B cell (primary cell): Measurements from ENCODE around the gene KCNJ14. TPM values are rescaled to one million over a fixed set of nuclear protein-coding genes. Genes with fewer than 3 reads are reported as not detected.

Source experiments
- ATAC-seq: fragments of 200-7000 bp; cut with Tn5 transposase; one replicate; pipeline ENCODE4 v1.10.0; 2021; ENCODE audit warnings: low read depth, mild to moderate bottlenecking, moderate number of reproducible peaks, moderate library complexity
- CTCF ChIA-PET: fragments of 350-600 bp; sonication (Branson Sonifier 250); formaldehyde crosslinking; loops from one replicate; lab custom pipeline; 2021; ENCODE audit warnings: antibody characterized with exemption, inconsistent platforms; lab: Charles Lee
- POLR2A ChIA-PET: fragments of 350-600 bp; sonication (Branson Sonifier 250); formaldehyde crosslinking; loops from one replicate; lab custom pipeline; 2021; ENCODE audit warnings: antibody characterized with exemption; lab: Charles Lee
- DNase-seq: peaks from one replicate; pipeline ENCODE4 v3.0.0; 2013
- H2AFZ ChIP-seq: 2 replicates; pipeline ENCODE4 v1.6.1; 2012; ENCODE audit warnings: mild to moderate bottlenecking, low read depth, low read length; ENCODE audit not compliant: insufficient read depth, poor library complexity, severe bottlenecking
- H3K27ac ChIP-seq, 2 donors: 1 replicate in 1 of 2; 2 replicates in 1 of 2; pipeline ENCODE4 v1.5.1; 2012 to 2013; ENCODE audit warnings: low read length in 2 of 2, mild to moderate bottlenecking in 2 of 2, moderate library complexity in 1 of 2
- H3K27me3 ChIP-seq, 4 experiments: fragments of 200-600 bp in 1 of 4; sonication (generic) in 1 of 4; replicated peaks in 1 of 4; 1 replicate in 2 of 4; 2 replicates in 2 of 4; pipeline versions ENCODE4 v1.6.1 to v1.7.0; 2013 to 2016; ENCODE audit warnings: low read length in 3 of 4, mild to moderate bottlenecking in 2 of 4, mixed read lengths in 1 of 4, moderate library complexity in 1 of 4; ENCODE audit not compliant: insufficient read depth in 4 of 4, control insufficient read depth in 3 of 4; ENCODE audit errors: control extremely low read depth in 1 of 4
- H3K36me3 ChIP-seq, 2 experiments: replicated peaks in 1 of 2; 1 replicate in 1 of 2; 2 replicates in 1 of 2; pipeline versions ENCODE4 v1.6.1 to v1.7.1; 2013; ENCODE audit warnings: low read length in 1 of 2; ENCODE audit not compliant: insufficient read depth in 2 of 2, control insufficient read depth in 1 of 2; ENCODE audit errors: control extremely low read depth in 1 of 2, extremely low read depth in 1 of 2
- H3K4me1 ChIP-seq, 2 donors: fragments of 200-600 bp in 1 of 2; sonication (generic) in 1 of 2; 1 replicate in 1 of 2; 2 replicates in 1 of 2; pipeline versions ENCODE4 v1.5.1 to v1.6.1; 2013 to 2017; ENCODE audit warnings: low read length in 2 of 2; ENCODE audit not compliant: control insufficient read depth in 2 of 2, insufficient read depth in 2 of 2
- H3K4me2 ChIP-seq: replicated peaks from 2 replicates; pipeline ENCODE3; 2012; ENCODE audit warnings: mild to moderate bottlenecking, low read depth, low read length; ENCODE audit not compliant: poor library complexity, severe bottlenecking
- H3K4me3 ChIP-seq, 5 experiments: fragments of 200-600 bp in 1 of 5; sonication (generic) in 1 of 5; 1 replicate in 3 of 5; 2 replicates in 2 of 5; pipeline versions ENCODE4 v1.5.1 to v1.7.0; 2011 to 2016; ENCODE audit warnings: low read length in 4 of 5, mild to moderate bottlenecking in 4 of 5, low read depth in 2 of 5, control low read depth in 1 of 5, moderate library complexity in 1 of 5; ENCODE audit not compliant: insufficient read depth in 1 of 5; ENCODE audit errors: control extremely low read depth in 1 of 5, extremely low read depth in 1 of 5
- H3K79me2 ChIP-seq: fragments of 200-600 bp; sonication (generic); one replicate; pipeline ENCODE4 v1.6.0; 2016; ENCODE audit warnings: low read length; ENCODE audit not compliant: control insufficient read depth, insufficient read depth
- H3K9ac ChIP-seq: fragments of 200-600 bp; sonication (generic); 2 replicates; pipeline ENCODE4 v1.6.1; 2017; ENCODE audit warnings: mild to moderate bottlenecking, low read length, moderate library complexity
- H3K9me3 ChIP-seq, 3 donors: one replicate each; pipeline versions ENCODE4 v1.6.1 to v1.7.1; 2013; ENCODE audit warnings: low read length in 2 of 3; ENCODE audit not compliant: control insufficient read depth in 2 of 3, insufficient read depth in 1 of 3; ENCODE audit errors: control extremely low read depth in 1 of 3
- H4K20me1 ChIP-seq: 2 replicates; pipeline ENCODE4 v1.6.0; 2012; ENCODE audit warnings: mild to moderate bottlenecking, low read length; ENCODE audit not compliant: insufficient read depth, control insufficient read depth, poor library complexity, severe bottlenecking
- H3K27ac Mint-ChIP-seq: one replicate; pipeline ENCODE4 v1.8.0; 2021; ENCODE audit warnings: mixed read lengths
- H3K27me3 Mint-ChIP-seq: one replicate; pipeline ENCODE4 v1.8.0; 2021; ENCODE audit warnings: mixed read lengths
- H3K4me1 Mint-ChIP-seq: one replicate; pipeline ENCODE4 v1.8.0; 2021; ENCODE audit warnings: mixed read lengths
- H3K4me3 Mint-ChIP-seq: one replicate; pipeline ENCODE4 v1.8.0; 2021; ENCODE audit warnings: mixed read lengths
- H3K9me3 Mint-ChIP-seq: one replicate; pipeline ENCODE4 v1.8.0; 2022; ENCODE audit warnings: mixed read lengths; ENCODE audit not compliant: insufficient read depth
- EZH2 ChIP-seq: IDR thresholded peaks from 2 replicates; pipeline ENCODE4 v1.6.1; 2012; ENCODE audit warnings: borderline replicate concordance, low read depth, mild to moderate bottlenecking, moderate library complexity, low read length; ENCODE audit not compliant: insufficient read depth, poor library complexity, severe bottlenecking
- WGBS: methylation state at CpG from one replicate; pipeline ENCODE4 v1.1.5; 2013; ENCODE audit warnings: missing lambda C conversion rate; ENCODE audit not compliant: insufficient coverage; 5-methylcytosine and 5-hydroxymethylcytosine counted together
- intact Hi-C: fragments of 100-400 bp; cut with micrococcal nuclease; formaldehyde crosslinking; loops from one replicate; pipeline ENCODE4 v1.10.0; 2022
- polyA plus RNA-seq: library from polyadenylated mRNA; depleted of rRNA; stranded (reverse); fragments of >200 nt; gene quantifications from 2 replicates; pipeline ENCODE4 v1.2.3, GENCODE V29; 2012
- total RNA-seq, 2 donors: library from RNA; stranded (reverse); fragments of 120-200 nt in 1 of 2; gene quantifications; 1 replicate in 1 of 2; 2 replicates in 1 of 2; pipeline versions ENCODE4 v1.2.3 to v1.2.4, GENCODE V29; 2013 to 2022
- TF ChIP-seq, protein P1 (sequence below): fragments of 200-600 bp; IDR thresholded peaks from one replicate; pipeline ENCODE4 v1.8.0; 2022; ENCODE audit warnings: antibody characterized with exemption, mild to moderate bottlenecking

KCNJ14 gene
- total and polyA plus RNA-seq, 2 donors (not counting 1 experiment from before 2014, with no cell fraction given) = 1.5 to 2.3 TPM

DNA sequence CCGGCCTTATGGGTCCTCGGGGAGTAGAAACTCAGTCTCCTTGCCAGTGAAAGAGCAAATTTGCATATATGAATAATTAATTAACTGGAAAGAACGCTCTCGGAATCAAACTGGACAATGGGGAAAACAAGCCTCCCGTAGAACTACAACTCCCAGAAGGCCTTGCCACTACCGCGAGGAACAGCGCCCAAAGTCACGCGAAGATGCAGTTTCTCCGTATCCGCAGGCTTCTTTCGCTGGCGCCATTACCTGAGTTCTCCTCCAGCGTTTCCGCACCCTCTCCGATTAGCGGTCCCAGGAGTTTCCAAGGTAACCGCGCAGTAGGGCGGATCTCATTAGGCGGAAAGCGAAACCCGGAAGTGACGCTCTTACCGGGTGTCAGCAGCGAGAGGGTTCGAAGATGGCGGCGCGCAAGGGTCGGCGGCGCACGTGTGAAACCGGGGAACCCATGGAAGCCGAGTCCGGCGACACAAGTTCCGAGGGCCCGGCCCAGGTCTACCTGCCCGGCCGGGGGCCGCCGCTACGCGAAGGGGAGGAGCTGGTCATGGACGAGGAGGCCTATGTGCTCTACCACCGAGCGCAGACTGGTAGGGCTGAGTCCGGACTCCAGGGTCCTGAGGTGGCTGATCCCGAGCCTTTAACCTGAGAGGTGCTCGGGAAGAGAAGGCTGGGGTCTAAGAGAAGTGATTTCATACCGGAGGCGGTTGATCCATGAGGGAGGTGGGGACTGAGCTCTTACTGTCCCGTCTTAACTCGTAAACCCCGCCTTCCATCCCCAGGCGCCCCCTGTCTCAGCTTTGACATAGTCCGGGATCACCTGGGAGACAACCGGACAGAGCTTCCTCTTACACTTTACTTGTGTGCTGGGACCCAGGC, 9.5 kb upstream of the KCNJ14 start, which contains the start of gene GRWD1:
Gene GRWD1 (plus strand): TSS at position 378 of the 876 bp plus-strand sequence. CDS start 23 bp downstream, at position 401.
- H3K4me1 Mint-ChIP-seq = peaks cover 40% of the 10 kb centered on the region
- Histone ChIP-seq H3K4me1 (peaks cover 22 to 27% of the 10 kb centered on the region in 2 donors), H3K27ac (peak within 1 kb of the TSS; percentile 88 to 91), H3K4me3 (peak within 1 kb of the TSS; percentile 64 to 99 (median 94)), H4K20me1 (no peaks in the 10 kb centered on the region), H3K36me3 (peaks cover 0 to 35% of the 10 kb centered on the region in 2 experiments), H2AFZ (peak within 1 kb of the TSS; percentile 98), H3K9me3 (peaks cover 0 to 21% (median 0%) of the 10 kb centered on the region in 3 donors), H3K4me2 (peak within 1 kb of the TSS; percentile 78), H3K79me2 (peaks cover 28% of the 10 kb centered on the region), H3K27me3 (peaks cover 0 to 24% (median 11%) of the 10 kb centered on the region in 4 experiments), H3K9ac (peak within 1 kb of the TSS; percentile 95)
- intact Hi-C loops = loop anchor here (1.0 kb wide), 7 partner anchors 23 to 173 kb away; partner anchors contain the start of genes CYTH2, KDELR1, RPL18 and SPHK2
- POLR2A ChIA-PET = interaction anchor here (1.2 kb wide), 1 partner anchor 24 kb away, joined by 3 read pairs; no protein-coding TSS in a partner anchor
- H3K27me3 Mint-ChIP-seq = peaks cover 22% of the 10 kb centered on the region
- TF ChIP-seq EZH2 = no peak
- TF ChIP-seq, protein P1, sequence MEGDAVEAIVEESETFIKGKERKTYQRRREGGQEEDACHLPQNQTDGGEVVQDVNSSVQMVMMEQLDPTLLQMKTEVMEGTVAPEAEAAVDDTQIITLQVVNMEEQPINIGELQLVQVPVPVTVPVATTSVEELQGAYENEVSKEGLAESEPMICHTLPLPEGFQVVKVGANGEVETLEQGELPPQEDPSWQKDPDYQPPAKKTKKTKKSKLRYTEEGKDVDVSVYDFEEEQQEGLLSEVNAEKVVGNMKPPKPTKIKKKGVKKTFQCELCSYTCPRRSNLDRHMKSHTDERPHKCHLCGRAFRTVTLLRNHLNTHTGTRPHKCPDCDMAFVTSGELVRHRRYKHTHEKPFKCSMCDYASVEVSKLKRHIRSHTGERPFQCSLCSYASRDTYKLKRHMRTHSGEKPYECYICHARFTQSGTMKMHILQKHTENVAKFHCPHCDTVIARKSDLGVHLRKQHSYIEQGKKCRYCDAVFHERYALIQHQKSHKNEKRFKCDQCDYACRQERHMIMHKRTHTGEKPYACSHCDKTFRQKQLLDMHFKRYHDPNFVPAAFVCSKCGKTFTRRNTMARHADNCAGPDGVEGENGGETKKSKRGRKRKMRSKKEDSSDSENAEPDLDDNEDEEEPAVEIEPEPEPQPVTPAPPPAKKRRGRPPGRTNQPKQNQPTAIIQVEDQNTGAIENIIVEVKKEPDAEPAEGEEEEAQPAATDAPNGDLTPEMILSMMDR = no peak
- H3K4me3 Mint-ChIP-seq = peak within 1 kb of the TSS; percentile 97
- H3K27ac Mint-ChIP-seq = peak within 1 kb of the TSS; percentile 98
- peak; percentile 87 for ATAC-seq
- CTCF ChIA-PET = interaction anchor here (0.7 to 2.1 kb wide), 6 partner anchors 21 to 162 kb away, joined by 3 to 5 read pairs (median 4); partner anchors contain the start of gene GRIN2D
- WGBS = under 1% methylated on average over 54 of the region's 61 CpGs
- no peaks in the 10 kb centered on the region for H3K9me3 Mint-ChIP-seq
- peak; percentile 96 for DNase-seq
